Spleen (tissue), 11 donors: Measurements from ENCODE around the gene TMEM131. TPM values are rescaled to one million over a fixed set of nuclear protein-coding genes. Genes with fewer than 3 reads are reported as not detected.
A peak's percentile ranks its signal among the peaks of the same experiment; 100 is the strongest.

Source experiments
- DNase-seq: peaks from one replicate; pipeline ENCODE4 v3.0.0-alpha.2; 2020
- H3K27ac ChIP-seq, 8 donors: fragments of 200-600 bp; sonication (generic) in 7 of 8; 1 replicate in 4 of 8; 2 replicates in 4 of 8; pipeline versions ENCODE4 v1.5.0 to v1.8.0; 2016 to 2021; ENCODE audit warnings: inconsistent platforms in 4 of 8, mild to moderate bottlenecking in 4 of 8, moderate library complexity in 1 of 8
- H3K27me3 ChIP-seq, 7 donors: fragments of 200-600 bp; sonication (generic) in 6 of 7; replicated peaks in 1 of 7; 1 replicate in 4 of 7; 2 replicates in 3 of 7; pipeline versions ENCODE4 v1.5.0 to v1.8.0; 2016 to 2021; ENCODE audit warnings: inconsistent platforms in 3 of 7, mild to moderate bottlenecking in 1 of 7
- H3K36me3 ChIP-seq, 6 donors: fragments of 200-600 bp; sonication (generic) in 5 of 6; 1 replicate in 4 of 6; 2 replicates in 2 of 6; pipeline versions ENCODE4 v1.5.0 to v1.8.0; 2016 to 2021; ENCODE audit warnings: inconsistent platforms in 2 of 6
- H3K4me1 ChIP-seq, 6 donors: fragments of 200-600 bp; sonication (generic) in 5 of 6; 1 replicate in 3 of 6; 2 replicates in 3 of 6; pipeline versions ENCODE4 v1.5.0 to v1.8.0; 2016 to 2021; ENCODE audit warnings: inconsistent platforms in 3 of 6
- H3K4me3 ChIP-seq, 8 donors: fragments of 200-600 bp; sonication (generic) in 7 of 8; 1 replicate in 4 of 8; 2 replicates in 4 of 8; pipeline versions ENCODE4 v1.5.0 to v1.8.0; 2016 to 2021; ENCODE audit warnings: inconsistent platforms in 4 of 8, mild to moderate bottlenecking in 4 of 8, moderate library complexity in 2 of 8
- H3K9me3 ChIP-seq, 8 donors: fragments of 200-600 bp; sonication (generic) in 7 of 8; 1 replicate in 4 of 8; 2 replicates in 4 of 8; pipeline versions ENCODE4 v1.5.0 to v1.8.0; 2016 to 2021; ENCODE audit warnings: inconsistent platforms in 4 of 8
- POLR2A ChIP-seq, 3 donors: fragments of 450-650 bp; IDR thresholded peaks; one replicate each; pipeline ENCODE4 v1.5.1; 2017; ENCODE audit warnings: antibody characterized with exemption in 3 of 3, mild to moderate bottlenecking in 1 of 3
- POLR2AphosphoS5 ChIP-seq, 3 donors: sonication (generic); formaldehyde crosslinking; IDR thresholded peaks; one replicate each; pipeline ENCODE4 v1.5.1; 2017; ENCODE audit warnings: antibody characterized with exemption in 3 of 3
- WGBS, 5 donors: extraction: QIAGEN DNeasy Blood & Tissue Kit in 3 of 5; methylation state at CpG; one replicate each; pipeline versions ENCODE4 v1.1.5 to v1.1.7; 2013 to 2018; 5-methylcytosine and 5-hydroxymethylcytosine counted together
- intact Hi-C: fragments of 100-400 bp; cut with DNase I; formaldehyde crosslinking; loops from one replicate; pipeline ENCODE4 v1.15.0; 2023; ENCODE audit warnings: low total_unique reads
- polyA plus RNA-seq, 3 donors: library from polyadenylated mRNA; stranded (reverse); fragments of 200-250 nt; gene quantifications; one replicate each; pipeline ENCODE4 v1.2.1, GENCODE V29; 2013
- total RNA-seq, 7 donors: library from RNA; depleted of rRNA in 3 of 7; stranded (reverse); fragments of >200 nt in 3 of 7; fragmentation: NEBNext Ultra II Directional in 4 of 7; extraction: Animal tissue kit (Norgen Biotek cat#: 25700) in 4 of 7; gene quantifications; one replicate each; pipeline versions ENCODE4 v1.1.0 to v1.2.1, GENCODE V29; 2016 to 2021
- TF ChIP-seq, protein P1 (sequence below), 11 experiments: fragments of 200-600 bp in 7 of 11; fragments of 450-650 bp in 4 of 11; sonication (generic) in 4 of 11; IDR thresholded peaks in 8 of 11; conservative IDR thresholded peaks in 3 of 11; 1 replicate in 7 of 11; 2 replicates in 4 of 11; pipeline versions ENCODE4 v1.4.0 to v1.8.0; 2016 to 2021; ENCODE audit warnings: antibody characterized with exemption in 11 of 11, inconsistent platforms in 4 of 11, mild to moderate bottlenecking in 1 of 11
- donor health status: healthy with polysubstance abuse.
- donor health status: DM: no; HTN: no; CAD: no; lungs with moderate emphysema.
- donor health status: DM: no; HTN: no; CAD: no.
- donor health status: Bipolar disorder and iron deficiency.
- donor health status: healthy.
- donor health status: DM: no; HTN: no; CAD: no.
- donor health status: DM: yes; HTN: yes; CAD: no.

TMEM131 gene
- total and polyA plus RNA-seq, 10 donors = 9.2 to 74.0 (median 61.6) TPM

DNA sequence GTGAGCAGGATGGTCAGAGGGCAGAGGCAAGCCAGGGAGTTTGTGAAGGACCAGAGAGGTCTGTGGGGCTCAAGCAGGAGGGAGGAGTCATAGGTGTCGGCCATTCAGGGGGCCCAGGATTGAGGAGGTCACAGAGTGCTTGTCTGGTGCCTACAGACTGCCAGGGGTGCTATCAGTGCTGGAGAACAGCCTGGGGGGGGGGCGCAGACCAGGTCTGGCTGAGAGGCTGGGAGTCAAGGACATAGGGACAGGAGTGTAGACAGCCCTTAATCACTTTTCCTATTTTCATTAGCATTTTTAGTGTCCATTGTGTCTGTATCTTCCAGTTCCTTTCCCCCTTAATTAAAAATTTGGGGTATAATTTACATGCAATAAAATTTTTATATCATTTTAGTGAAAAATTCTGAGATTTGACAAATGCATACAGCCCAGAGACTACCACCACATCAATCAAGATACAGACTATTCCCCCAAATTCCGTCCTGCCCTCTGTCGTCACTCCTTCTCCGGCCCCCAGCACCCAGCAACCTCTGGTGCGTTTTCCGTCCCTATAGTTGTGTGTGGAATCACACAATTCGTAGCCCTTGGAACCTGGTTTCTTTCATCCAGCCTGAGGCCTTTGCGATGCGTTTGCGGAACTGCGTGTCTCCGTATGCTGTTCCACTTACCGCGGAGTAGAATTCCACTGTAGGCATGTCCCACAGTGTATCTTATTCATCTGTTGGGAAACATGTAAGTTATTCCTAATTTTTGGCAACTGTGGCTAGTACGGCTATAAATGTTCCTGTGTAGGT is 276.2 kb downstream of the TMEM131 start:
- WGBS, 5 donors = 93 to 95% (median 94%) methylated on average over 16 of the region's 16 CpGs
- intact Hi-C loops = no loop called here
- Histone ChIP-seq H3K36me3 (peaks cover 0 to 12% (median 0%) of the 10 kb centered on the region in 6 donors), H3K4me3 (peak overlapping the region in 3 of 8 donors; percentile 19 to 70 (median 25)), H3K9me3 (no peaks in the 10 kb centered on the region), H3K27ac (peak overlapping the region in 6 of 8 donors; percentile 29 to 90 (median 72)), H3K27me3 (no peaks in the 10 kb centered on the region), H3K4me1 (peaks cover 0 to 97% (median 36%) of the 10 kb centered on the region in 6 donors)
- DNase-seq = peak; percentile 64
- TF ChIP-seq, protein P1, sequence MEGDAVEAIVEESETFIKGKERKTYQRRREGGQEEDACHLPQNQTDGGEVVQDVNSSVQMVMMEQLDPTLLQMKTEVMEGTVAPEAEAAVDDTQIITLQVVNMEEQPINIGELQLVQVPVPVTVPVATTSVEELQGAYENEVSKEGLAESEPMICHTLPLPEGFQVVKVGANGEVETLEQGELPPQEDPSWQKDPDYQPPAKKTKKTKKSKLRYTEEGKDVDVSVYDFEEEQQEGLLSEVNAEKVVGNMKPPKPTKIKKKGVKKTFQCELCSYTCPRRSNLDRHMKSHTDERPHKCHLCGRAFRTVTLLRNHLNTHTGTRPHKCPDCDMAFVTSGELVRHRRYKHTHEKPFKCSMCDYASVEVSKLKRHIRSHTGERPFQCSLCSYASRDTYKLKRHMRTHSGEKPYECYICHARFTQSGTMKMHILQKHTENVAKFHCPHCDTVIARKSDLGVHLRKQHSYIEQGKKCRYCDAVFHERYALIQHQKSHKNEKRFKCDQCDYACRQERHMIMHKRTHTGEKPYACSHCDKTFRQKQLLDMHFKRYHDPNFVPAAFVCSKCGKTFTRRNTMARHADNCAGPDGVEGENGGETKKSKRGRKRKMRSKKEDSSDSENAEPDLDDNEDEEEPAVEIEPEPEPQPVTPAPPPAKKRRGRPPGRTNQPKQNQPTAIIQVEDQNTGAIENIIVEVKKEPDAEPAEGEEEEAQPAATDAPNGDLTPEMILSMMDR (IDR thresholded peaks at IDR 0.05 in 8 of 11, conservative IDR thresholded peaks at IDR 0.05 in 3 of 11) = no peak
- TF ChIP-seq POLR2A (IDR thresholded peaks at IDR 0.05) = no peak
- TF ChIP-seq POLR2AphosphoS5 (IDR thresholded peaks at IDR 0.05) = no peak

DNA sequence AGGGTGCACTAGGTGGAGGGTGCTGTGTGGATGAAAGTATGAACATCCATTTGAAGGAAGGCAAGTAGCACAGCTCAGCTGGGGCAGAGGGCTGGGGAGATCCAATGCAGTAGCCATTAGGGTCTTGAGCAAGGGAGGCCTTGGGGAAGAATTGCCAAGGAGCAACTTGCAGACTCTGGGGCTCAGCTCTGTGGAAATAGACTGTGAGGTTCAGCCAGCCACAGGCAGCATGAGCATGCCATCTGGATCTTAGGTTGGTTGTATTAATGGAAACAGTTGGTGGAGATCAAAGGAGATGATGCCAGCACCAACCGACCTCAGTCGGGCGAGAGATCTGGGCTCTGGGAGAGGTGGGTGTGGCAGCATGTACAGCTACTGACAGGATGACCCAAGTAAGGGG is 276.8 kb downstream of the TMEM131 start:
- DNase-seq = no peak
- TF ChIP-seq, protein P1 (IDR thresholded peaks at IDR 0.05 in 8 of 11, conservative IDR thresholded peaks at IDR 0.05 in 3 of 11) = no peak
- no peak for TF ChIP-seq POLR2AphosphoS5 (IDR thresholded peaks at IDR 0.05)
- TF ChIP-seq POLR2A (IDR thresholded peaks at IDR 0.05) = no peak
- H3K4me1 ChIP-seq = peaks cover 0 to 91% (median 36%) of the 10 kb centered on the region in 6 donors

DNA sequence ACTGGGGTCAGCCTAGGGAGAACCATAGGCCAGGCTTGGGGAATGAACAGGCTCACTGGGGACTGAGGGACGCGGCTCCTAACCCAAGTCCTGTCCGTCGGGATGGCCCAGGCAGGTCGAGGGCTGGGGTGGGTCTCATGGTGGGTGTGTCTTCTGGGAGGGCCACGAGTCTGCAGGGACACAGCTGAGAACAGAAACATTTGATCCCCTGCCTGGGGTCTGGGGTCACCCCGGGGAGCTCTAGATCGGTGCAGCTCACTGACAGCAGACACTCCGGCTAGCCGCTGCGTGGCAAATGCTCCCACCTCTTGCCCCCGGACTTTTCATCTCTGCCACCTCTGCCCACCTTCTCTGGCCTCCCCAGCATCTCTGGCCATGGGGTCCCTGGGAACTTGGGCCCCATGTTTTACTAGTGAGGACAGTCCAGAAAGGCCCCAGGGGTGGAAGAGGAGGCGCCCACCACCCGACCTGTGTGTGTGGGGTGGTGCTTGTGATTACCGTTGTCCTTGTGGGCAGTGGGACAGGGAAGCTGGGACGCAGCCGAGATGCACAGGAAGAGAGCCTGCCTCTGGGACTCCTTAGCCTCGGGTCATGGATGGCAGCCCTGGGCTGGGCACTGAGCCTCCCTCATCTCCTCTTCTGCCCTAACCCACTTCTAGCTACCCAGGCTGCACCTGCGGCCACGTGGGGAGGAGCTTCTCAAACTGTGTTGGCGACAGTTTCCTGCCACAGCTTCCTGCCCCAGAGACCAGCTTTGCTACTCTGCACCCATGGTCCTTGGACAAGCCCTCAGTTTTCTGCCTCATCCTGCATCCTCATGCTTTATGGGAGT is 277.5 kb downstream of the TMEM131 start:
- Histone ChIP-seq H3K36me3 (no peaks in the 10 kb centered on the region), H3K27me3 (no peaks in the 10 kb centered on the region), H3K4me3 (peak overlapping the region in 6 of 8 donors; percentile 3 to 70 (median 20)), H3K9me3 (no peaks in the 10 kb centered on the region), H3K4me1 (peaks cover 0 to 91% (median 37%) of the 10 kb centered on the region in 6 donors), H3K27ac (peak overlapping the region; percentile 2 to 90 (median 60))
- TF ChIP-seq POLR2AphosphoS5 (IDR thresholded peaks at IDR 0.05) = peak; percentile 58 to 74 (median 68)
- no peak for TF ChIP-seq POLR2A (IDR thresholded peaks at IDR 0.05)
- TF ChIP-seq, protein P1 (IDR thresholded peaks at IDR 0.05 in 8 of 11, conservative IDR thresholded peaks at IDR 0.05 in 3 of 11) = no peak
- 47 to 58% (median 51%) methylated on average over 18 to 21 of the region's 21 CpGs for WGBS, 5 donors
- peak; percentile 93 for DNase-seq
- intact Hi-C loops = no loop called here

More for the DNA sequence above, 276.8 kb downstream of the TMEM131 start:
- Histone ChIP-seq H3K9me3 (no peaks in the 10 kb centered on the region), H3K36me3 (peaks cover 0 to 5% (median 0%) of the 10 kb centered on the region in 6 donors), H3K27ac (peak overlapping the region in 6 of 8 donors; percentile 29 to 90 (median 72)), H3K4me3 (peak overlapping the region in 5 of 8 donors; percentile 3 to 70 (median 22)), H3K27me3 (no peaks in the 10 kb centered on the region)
- intact Hi-C loops = no loop called here
- WGBS, 5 donors = 30 to 46% (median 33%) methylated on average over 3 of the region's 3 CpGs
